IPS-18a (cell line): ENCODE results near the gene OPA1.

Source experiments
- H3K27ac ChIP-seq: one replicate; pipeline ENCODE4 v1.5.1; 2013; ENCODE audit warnings: low read length
- H3K27me3 ChIP-seq: one replicate; pipeline ENCODE4 v1.6.1; 2013; ENCODE audit warnings: mild to moderate bottlenecking, low read length; ENCODE audit not compliant: control insufficient read depth, insufficient read depth
- H3K36me3 ChIP-seq: one replicate; pipeline ENCODE4 v1.6.1; 2013; ENCODE audit warnings: low read depth, low read length; ENCODE audit not compliant: control insufficient read depth
- H3K4me1 ChIP-seq: one replicate; pipeline ENCODE4 v1.6.1; 2013; ENCODE audit warnings: low read depth, low read length; ENCODE audit not compliant: control insufficient read depth
- H3K4me3 ChIP-seq: one replicate; pipeline ENCODE4 v1.5.1; 2013; ENCODE audit warnings: low read length
- H3K9ac ChIP-seq: one replicate; pipeline ENCODE4 v1.6.1; 2013; ENCODE audit warnings: mild to moderate bottlenecking, low read length, moderate library complexity
- H3K9me3 ChIP-seq: one replicate; pipeline ENCODE4 v1.6.1; 2013; ENCODE audit warnings: low read depth, low read length; ENCODE audit not compliant: control insufficient read depth

OPA1 gene

GRCh38 chr3:193560870-193561269, 32.1 kb upstream of the OPA1 start:
- Histone ChIP-seq H3K4me1 (no peaks in the 10 kb centered on the region), H3K36me3 (no peaks in the 10 kb centered on the region), H3K9ac (no peak overlapping the region), H3K9me3 (no peaks in the 10 kb centered on the region), H3K4me3 (no peak overlapping the region), H3K27me3 (no peaks in the 10 kb centered on the region), H3K27ac (no peak overlapping the region)

- no peaks in the 10 kb centered on the region for H3K27me3 ChIP-seq
- no peak overlapping the region for H3K27ac ChIP-seq
- H3K36me3 ChIP-seq: no peaks in the 10 kb centered on the region
- H3K9ac ChIP-seq: no peak overlapping the region
- no peak overlapping the region for H3K4me3 ChIP-seq
- no peaks in the 10 kb centered on the region for H3K4me1 ChIP-seq
- no peaks in the 10 kb centered on the region for H3K9me3 ChIP-seq
Observed at GRCh38 chr3:193563426-193563825, 29.6 kb upstream of the OPA1 start.

GRCh38 chr3:193564012-193564411, 29.0 kb upstream of the OPA1 start:
- Histone ChIP-seq H3K9ac (no peak overlapping the region), H3K27ac (no peak overlapping the region), H3K9me3 (no peaks in the 10 kb centered on the region), H3K27me3 (no peaks in the 10 kb centered on the region), H3K4me1 (no peaks in the 10 kb centered on the region), H3K4me3 (no peak overlapping the region), H3K36me3 (no peaks in the 10 kb centered on the region)

- Histone ChIP-seq H3K36me3 (no peaks in the 10 kb centered on the region), H3K9me3 (no peaks in the 10 kb centered on the region)
Observed at GRCh38 chr3:193569119-193569518, 23.9 kb upstream of the OPA1 start.

GRCh38 chr3:193572426-193572908, 20.5 kb upstream of the OPA1 start:
- Histone ChIP-seq H3K36me3 (no peaks in the 10 kb centered on the region), H3K9me3 (no peaks in the 10 kb centered on the region), H3K27ac (no peak overlapping the region), H3K9ac (no peak overlapping the region), H3K27me3 (no peaks in the 10 kb centered on the region), H3K4me1 (peaks cover 10% of the 10 kb centered on the region), H3K4me3 (no peak overlapping the region)

More at GRCh38 chr3:193569119-193569518, 23.9 kb upstream of the OPA1 start:
- H3K9ac ChIP-seq: no peak overlapping the region
- H3K4me1 ChIP-seq: no peaks in the 10 kb centered on the region
- no peak overlapping the region for H3K27ac ChIP-seq
- no peaks in the 10 kb centered on the region for H3K27me3 ChIP-seq
- no peak overlapping the region for H3K4me3 ChIP-seq

- no peak overlapping the region for H3K27ac ChIP-seq
Observed at GRCh38 chr3:193573403-193574191, 19.4 kb upstream of the OPA1 start.

GRCh38 chr3:193574488-193575070, 18.4 kb upstream of the OPA1 start:
- Histone ChIP-seq H3K27me3 (no peaks in the 10 kb centered on the region), H3K4me3 (no peak overlapping the region), H3K9me3 (no peaks in the 10 kb centered on the region), H3K4me1 (peaks cover 10% of the 10 kb centered on the region), H3K27ac (no peak overlapping the region), H3K9ac (no peak overlapping the region), H3K36me3 (no peaks in the 10 kb centered on the region)

More at GRCh38 chr3:193573403-193574191, 19.4 kb upstream of the OPA1 start:
- Histone ChIP-seq H3K9me3 (no peaks in the 10 kb centered on the region), H3K4me3 (no peak overlapping the region), H3K4me1 (peaks cover 10% of the 10 kb centered on the region), H3K27me3 (no peaks in the 10 kb centered on the region), H3K36me3 (no peaks in the 10 kb centered on the region), H3K9ac (no peak overlapping the region)

- no peaks in the 10 kb centered on the region for H3K36me3 ChIP-seq
- H3K4me3 ChIP-seq: no peak overlapping the region
- no peak overlapping the region for H3K9ac ChIP-seq
- H3K27me3 ChIP-seq: no peaks in the 10 kb centered on the region
- no peaks in the 10 kb centered on the region for H3K4me1 ChIP-seq
- no peak overlapping the region for H3K27ac ChIP-seq
- no peaks in the 10 kb centered on the region for H3K9me3 ChIP-seq
Observed at GRCh38 chr3:193585530-193585929, 7.5 kb upstream of the OPA1 start.

- Histone ChIP-seq H3K36me3 (no peaks in the 10 kb centered on the region), H3K9ac (no peak overlapping the region), H3K27me3 (no peaks in the 10 kb centered on the region), H3K9me3 (no peaks in the 10 kb centered on the region), H3K27ac (no peak overlapping the region), H3K4me1 (no peaks in the 10 kb centered on the region), H3K4me3 (no peak overlapping the region)
Observed at GRCh38 chr3:193586526-193586925, 6.5 kb upstream of the OPA1 start.

- Histone ChIP-seq H3K9ac (no peak overlapping the region), H3K27ac (no peak overlapping the region), H3K27me3 (peaks cover 9% of the 10 kb centered on the region), H3K36me3 (no peaks in the 10 kb centered on the region), H3K9me3 (no peaks in the 10 kb centered on the region), H3K4me1 (peaks cover 5% of the 10 kb centered on the region), H3K4me3 (no peak overlapping the region)
Observed at GRCh38 chr3:193589129-193589528, 3.9 kb upstream of the OPA1 start.

- H3K27me3 ChIP-seq: peaks cover 9% of the 10 kb centered on the region
- peaks cover 8% of the 10 kb centered on the region for H3K4me1 ChIP-seq
- no peaks in the 10 kb centered on the region for H3K9me3 ChIP-seq
- H3K27ac ChIP-seq: no peak overlapping the region
- H3K4me3 ChIP-seq: no peak overlapping the region
- H3K9ac ChIP-seq: no peak overlapping the region
- no peaks in the 10 kb centered on the region for H3K36me3 ChIP-seq
Observed at GRCh38 chr3:193589616-193590015, 3.4 kb upstream of the OPA1 start.
